Body of pancreas (tissue), 4 donors: ENCODE results near the gene THADA. TPM values are rescaled to one million over a fixed set of nuclear protein-coding genes. Genes with fewer than 3 reads are reported as not detected.

ENCODE experiments used
- ATAC-seq: fragments of 150-250 bp; one replicate; pipeline ENCODE4 v1.9.1; 2016
- DNase-seq, 4 donors: peaks; one replicate each; pipeline ENCODE4 v3.0.0-alpha.2; 2019
- H3K27ac ChIP-seq, 4 donors: fragments of 200-600 bp; sonication (generic); 1 replicate in 3 of 4; 2 replicates in 1 of 4; pipeline versions ENCODE4 v1.5.1 to v1.6.1; 2016 to 2019; ENCODE audit warnings: mild to moderate bottlenecking in 1 of 4, mixed read lengths in 1 of 4, moderate library complexity in 1 of 4
- H3K27me3 ChIP-seq, 2 donors: fragments of 200-600 bp; sonication (generic); one replicate each; pipeline ENCODE4 v1.6.0; 2016; ENCODE audit warnings: mild to moderate bottlenecking in 1 of 2
- H3K36me3 ChIP-seq, 2 donors: fragments of 200-600 bp; sonication (generic); replicated peaks in 1 of 2; 2 replicates each; pipeline ENCODE4 v1.5.1; 2016; ENCODE audit warnings: low read depth in 2 of 2; ENCODE audit not compliant: insufficient read depth in 1 of 2
- H3K4me1 ChIP-seq: fragments of 200-600 bp; sonication (generic); one replicate; pipeline ENCODE4 v1.6.0; 2016
- H3K4me3 ChIP-seq, 2 donors: fragments of 200-600 bp; sonication (generic); 1 replicate in 1 of 2; 2 replicates in 1 of 2; pipeline ENCODE4 v1.5.1; 2016 to 2019
- H3K9me3 ChIP-seq, 3 donors: fragments of 200-600 bp; sonication (generic); 1 replicate in 2 of 3; 2 replicates in 1 of 3; pipeline ENCODE4 v1.5.1; 2016
- CTCF ChIP-seq, 7 experiments: fragments of 450-650 bp in 4 of 7; fragments of 200-600 bp in 3 of 7; sonication (generic) in 3 of 7; IDR thresholded peaks; one replicate each; pipeline ENCODE4 v1.5.1; 2016 to 2019; ENCODE audit warnings: antibody characterized with exemption in 7 of 7
- POLR2A ChIP-seq, 3 donors: fragments of 450-650 bp; IDR thresholded peaks; one replicate each; pipeline ENCODE4 v1.6.1; 2016; ENCODE audit warnings: antibody characterized with exemption in 3 of 3, mild to moderate bottlenecking in 2 of 3
- WGBS, 2 donors: methylation state at CpG; one replicate each; pipeline ENCODE4 v1.1.5; 2017; 5-methylcytosine and 5-hydroxymethylcytosine counted together
- intact Hi-C: fragments of 100-400 bp; cut with DNase I; formaldehyde crosslinking; loops from one replicate; pipeline ENCODE4 v1.15.1; 2023
- total RNA-seq, 2 donors: library from RNA; depleted of rRNA; stranded (reverse); fragments of >200 nt; gene quantifications; one replicate each; pipeline ENCODE4 v1.1.0, GENCODE V29; 2016

THADA gene
- total RNA-seq, 2 donors from 2014 or later: 27.5 to 41.9 TPM

- TF ChIP-seq POLR2A (IDR thresholded peaks at IDR 0.05) (no peak), CTCF (IDR thresholded peaks at IDR 0.05) (no peak)
- no peak for DNase-seq
- Histone ChIP-seq H3K9me3 (no peaks in the 10 kb centered on the region), H3K27ac (no peak overlapping the region), H3K4me1 (peaks cover 21% of the 10 kb centered on the region), H3K4me3 (no peak overlapping the region), H3K27me3 (no peaks in the 10 kb centered on the region), H3K36me3 (no peaks in the 10 kb centered on the region)
- intact Hi-C loops: no loop called here
- ATAC-seq: no peak
- 79 to 86% methylated on average over 3 of the region's 3 CpGs for WGBS, 2 donors
Measured at GRCh38 chr2:43438342-43438741, 157.5 kb downstream of the THADA start.

GRCh38 chr2:43437363-43437762, 158.5 kb downstream of the THADA start:
- H3K27me3 ChIP-seq: no peaks in the 10 kb centered on the region
- TF ChIP-seq POLR2A (IDR thresholded peaks at IDR 0.05) (no peak), CTCF (IDR thresholded peaks at IDR 0.05) (no peak)
- intact Hi-C loops: no loop called here
- ATAC-seq: no peak
- no peak overlapping the region for H3K27ac ChIP-seq
- WGBS, 2 donors: 87 to 89% methylated on average over 2 of the region's 2 CpGs
- DNase-seq: no peak
- peaks cover 15% of the 10 kb centered on the region for H3K4me1 ChIP-seq
- no peaks in the 10 kb centered on the region for H3K9me3 ChIP-seq
- no peak overlapping the region for H3K4me3 ChIP-seq
- H3K36me3 ChIP-seq: no peaks in the 10 kb centered on the region

- no peak for ATAC-seq
- intact Hi-C loops: no loop called here
- Histone ChIP-seq H3K4me3 (no peak overlapping the region), H3K27me3 (no peaks in the 10 kb centered on the region), H3K4me1 (peaks cover 15% of the 10 kb centered on the region), H3K27ac (no peak overlapping the region), H3K36me3 (no peaks in the 10 kb centered on the region), H3K9me3 (no peaks in the 10 kb centered on the region)
- no peak for DNase-seq
- WGBS, 2 donors: 88 to 95% methylated on average over 1 of the region's 1 CpG
- TF ChIP-seq POLR2A (IDR thresholded peaks at IDR 0.05) (no peak), CTCF (IDR thresholded peaks at IDR 0.05) (no peak)
Measured at GRCh38 chr2:43436431-43436830, 159.4 kb downstream of the THADA start.

GRCh38 chr2:43435746-43436145, 160.1 kb downstream of the THADA start:
- Histone ChIP-seq H3K4me1 (peaks cover 9% of the 10 kb centered on the region), H3K9me3 (no peaks in the 10 kb centered on the region), H3K4me3 (no peak overlapping the region), H3K27ac (no peak overlapping the region), H3K27me3 (no peaks in the 10 kb centered on the region), H3K36me3 (no peaks in the 10 kb centered on the region)
- no peak for ATAC-seq
- TF ChIP-seq POLR2A (IDR thresholded peaks at IDR 0.05) (no peak), CTCF (IDR thresholded peaks at IDR 0.05) (no peak)
- intact Hi-C loops: no loop called here
- DNase-seq: no peak

- no peak for DNase-seq
- 21 to 30% methylated on average over 2 of the region's 2 CpGs for WGBS, 2 donors
- no peak for ATAC-seq
- Histone ChIP-seq H3K36me3 (no peaks in the 10 kb centered on the region), H3K27ac (no peak overlapping the region), H3K27me3 (no peaks in the 10 kb centered on the region), H3K9me3 (peaks cover 0 to 3% (median 0%) of the 10 kb centered on the region in 3 donors), H3K4me1 (peaks cover 23% of the 10 kb centered on the region), H3K4me3 (no peak overlapping the region)
- no peak for TF ChIP-seq POLR2A (IDR thresholded peaks at IDR 0.05)
- TF ChIP-seq CTCF (IDR thresholded peaks at IDR 0.05): no peak
- intact Hi-C loops: no loop called here
Measured at GRCh38 chr2:43430489-43430888, 165.3 kb downstream of the THADA start.
